GM18861 (cell line): ENCODE data around the gene BRI3BP.
"Not testable (repeated sequence)": the region's sequence is repeated elsewhere in the genome, so short reads cannot be mapped to it uniquely, and the experiment has no call there.

Source experiments
- ATAC-seq: cut with Tn5 transposase; IDR thresholded peaks from one replicate; pipeline ENCODE4 v1.9.1; 2021; ENCODE audit not compliant: unreplicated experiment

Gene BRI3BP

GRCh38 chr12:125065021-125065918 lies 71.8 kb downstream of the BRI3BP start, which contains the start of gene AACS:
AACS (plus strand) TSS chr12:125065435; CDS start chr12:125065585, 150 bp downstream.
- ATAC-seq, result peak; percentile 81

- peak; percentile 7 for ATAC-seq
These were observed 72.6 kb downstream of the BRI3BP start for GRCh38 chr12:125065919-125066570.

- ATAC-seq, result no peak
These were observed 74.9 kb downstream of the BRI3BP start for GRCh38 chr12:125068391-125068790.

- ATAC-seq, result no peak
These were observed 76.2 kb downstream of the BRI3BP start for GRCh38 chr12:125069616-125070015.

GRCh38 chr12:125070112-125070511 lies 76.7 kb downstream of the BRI3BP start:
- ATAC-seq, result no peak

- no peak for ATAC-seq
These were observed 77.4 kb downstream of the BRI3BP start for GRCh38 chr12:125070661-125071390.

GRCh38 chr12:125071456-125071855 lies 78.0 kb downstream of the BRI3BP start:
- ATAC-seq, result peak; percentile 42

- no peak for ATAC-seq
These were observed 79.1 kb downstream of the BRI3BP start for GRCh38 chr12:125072496-125072895.

GRCh38 chr12:125074294-125074693 lies 80.8 kb downstream of the BRI3BP start:
- not testable (repeated sequence) for ATAC-seq

- no peak for ATAC-seq
These were observed 82.7 kb downstream of the BRI3BP start for GRCh38 chr12:125076103-125076502.

GRCh38 chr12:125079084-125079483 lies 85.6 kb downstream of the BRI3BP start:
- no peak for ATAC-seq

GRCh38 chr12:125079648-125080645 lies 86.5 kb downstream of the BRI3BP start:
- ATAC-seq, result no peak
